Astrocyte (in vitro differentiated cells and primary cell): ENCODE data around the gene GPR21. TPM values are rescaled to one million over a fixed set of nuclear protein-coding genes. Genes with fewer than 3 reads are reported as not detected.
A peak's percentile ranks its signal among the peaks of the same experiment; 100 is the strongest.

Experiments
- DNase-seq: peaks from one replicate; pipeline ENCODE4 v3.0.0-alpha.2; 2010; ENCODE audit warnings: low read depth
- FAIRE-seq: peaks from 2 replicates; lab custom pipeline; 2011; peaks lifted over from hg19 to GRCh38; lab: Jason Lieb, UNC
- H2AFZ ChIP-seq: 2 replicates; pipeline ENCODE4 v1.6.0; 2012; ENCODE audit warnings: low read depth, low read length, inconsistent platforms
- H3K27ac ChIP-seq: 2 replicates; pipeline ENCODE4 v1.5.1; 2011; ENCODE audit warnings: low read depth, low read length, inconsistent platforms
- H3K27me3 ChIP-seq: 2 replicates; pipeline ENCODE4 v1.6.0; 2011; ENCODE audit warnings: low read length, inconsistent platforms; ENCODE audit not compliant: insufficient read depth
- H3K36me3 ChIP-seq: 2 replicates; pipeline ENCODE4 v1.5.1; 2011; ENCODE audit warnings: low read length, inconsistent platforms; ENCODE audit not compliant: insufficient read depth
- H3K4me1 ChIP-seq: 2 replicates; pipeline ENCODE4 v1.5.1; 2011; ENCODE audit warnings: low read length, inconsistent platforms; ENCODE audit not compliant: insufficient read depth
- H3K4me2 ChIP-seq: 2 replicates; pipeline ENCODE4 v1.6.0; 2012; ENCODE audit warnings: low read length, inconsistent platforms
- H3K4me3 ChIP-seq: 2 replicates; pipeline ENCODE4 v1.5.1; 2011; ENCODE audit warnings: low read depth, mild to moderate bottlenecking, low read length, inconsistent platforms; ENCODE audit not compliant: insufficient read depth
- H3K79me2 ChIP-seq: 2 replicates; pipeline ENCODE4 v1.6.0; 2012; ENCODE audit warnings: mild to moderate bottlenecking, low read length, inconsistent platforms; ENCODE audit not compliant: insufficient read depth
- H3K9ac ChIP-seq: 2 replicates; pipeline ENCODE4 v1.6.0; 2012; ENCODE audit warnings: mild to moderate bottlenecking, low read length, inconsistent platforms
- H3K9me3 ChIP-seq: 2 replicates; pipeline ENCODE4 v1.5.1; 2012; ENCODE audit warnings: low read depth, mild to moderate bottlenecking, low read length, inconsistent platforms; ENCODE audit not compliant: insufficient read depth
- H4K20me1 ChIP-seq: 2 replicates; pipeline ENCODE4 v1.6.0; 2012; ENCODE audit warnings: low read length, inconsistent platforms; ENCODE audit not compliant: insufficient read depth
- H3K27ac Mint-ChIP-seq: one replicate; pipeline ENCODE4 v1.8.0; 2021; ENCODE audit warnings: mild to moderate bottlenecking, mixed read lengths; ENCODE audit not compliant: unreplicated experiment
- H3K27me3 Mint-ChIP-seq: one replicate; pipeline ENCODE4 v1.8.0; 2021; ENCODE audit warnings: low read depth, mixed read lengths; ENCODE audit not compliant: unreplicated experiment
- H3K36me3 Mint-ChIP-seq: one replicate; pipeline ENCODE4 v1.8.0; 2021; ENCODE audit warnings: low read depth, mixed read lengths; ENCODE audit not compliant: unreplicated experiment
- H3K4me1 Mint-ChIP-seq: one replicate; pipeline ENCODE4 v1.8.0; 2021; ENCODE audit warnings: low read depth, mixed read lengths; ENCODE audit not compliant: unreplicated experiment
- H3K4me3 Mint-ChIP-seq: one replicate; pipeline ENCODE4 v1.8.0; 2021; ENCODE audit warnings: mild to moderate bottlenecking, moderate library complexity, mixed read lengths; ENCODE audit not compliant: unreplicated experiment
- H3K9me3 Mint-ChIP-seq: one replicate; pipeline ENCODE4 v1.8.0; 2021; ENCODE audit warnings: mild to moderate bottlenecking, mixed read lengths; ENCODE audit not compliant: unreplicated experiment
- EZH2 ChIP-seq: IDR thresholded peaks from 2 replicates; pipeline ENCODE4 v1.6.1; 2012; ENCODE audit warnings: mild to moderate bottlenecking, low read length, inconsistent platforms; ENCODE audit not compliant: insufficient read depth
- total RNA-seq: library from RNA; stranded (reverse); gene quantifications from 2 replicates; pipeline ENCODE4 v1.2.1, GENCODE V29; 2021
- TF ChIP-seq, protein P1 (sequence below): IDR thresholded peaks from 2 replicates; pipeline ENCODE4 v1.5.1; 2011; ENCODE audit warnings: low read depth, mild to moderate bottlenecking, inconsistent platforms, low read length, moderate library complexity; ENCODE audit not compliant: insufficient read depth

GPR21 gene
- total RNA-seq, 1 donor from 2014 or later: 1.6 TPM

DNA sequence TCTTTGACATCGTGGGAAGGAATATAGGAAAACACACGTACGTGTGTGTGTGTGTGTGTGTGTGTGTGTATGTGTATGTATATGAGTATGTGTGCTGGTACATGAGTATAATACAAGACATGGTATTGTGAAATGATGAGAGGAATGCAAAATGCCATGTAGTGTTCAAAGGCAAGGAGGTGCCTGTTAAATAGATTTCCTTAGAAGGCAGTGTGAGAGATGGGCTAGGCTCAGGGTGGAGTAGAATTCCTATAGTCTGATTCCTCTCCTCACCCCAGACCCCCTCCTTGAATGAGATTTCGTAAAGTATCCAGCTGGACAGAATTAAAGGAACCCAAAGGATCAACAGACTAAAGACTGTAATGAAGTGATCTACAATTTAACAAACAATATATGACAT, 11.1 kb downstream of the GPR21 start:
- H3K4me3 Mint-ChIP-seq: no peak overlapping the region

DNA sequence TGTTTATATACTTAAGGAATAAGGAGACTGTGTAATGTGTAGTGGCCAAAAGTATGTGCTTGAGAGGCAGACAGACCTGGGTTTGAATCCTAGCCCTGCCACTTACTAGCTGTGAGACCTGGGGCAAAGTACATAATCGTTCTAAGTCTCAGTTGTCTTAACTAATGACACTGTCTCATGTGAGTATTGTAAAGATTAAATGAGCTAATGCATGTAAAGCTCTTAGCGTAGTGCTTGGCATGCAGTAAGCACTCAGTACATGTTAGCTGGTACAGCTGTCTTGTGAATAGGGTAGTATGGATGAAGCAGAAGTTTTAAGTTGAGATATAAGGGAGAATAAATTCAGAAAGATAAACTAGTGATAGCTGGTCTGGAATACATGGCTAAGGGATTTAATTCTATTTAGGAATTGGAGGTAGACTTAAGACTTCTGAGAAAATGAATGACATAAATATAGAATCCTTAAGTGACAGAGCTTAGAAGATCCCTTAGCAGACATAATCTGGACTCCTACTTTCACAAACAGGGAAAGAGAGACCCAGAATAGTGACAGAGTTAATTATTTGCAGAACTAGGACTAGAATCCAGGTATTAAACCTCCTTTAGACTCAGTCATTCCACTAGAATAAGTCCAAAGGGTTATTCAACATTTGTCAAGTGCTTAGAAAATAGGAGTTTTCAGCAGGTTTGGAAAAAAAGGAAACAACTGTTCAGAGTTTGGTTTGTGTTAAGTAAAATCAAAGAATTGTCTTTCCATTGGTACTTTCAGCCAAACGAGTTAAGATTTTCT, 13.1 kb downstream of the GPR21 start:
- peaks cover 21% of the 10 kb centered on the region for H3K4me1 Mint-ChIP-seq
- no peak overlapping the region for H3K27ac ChIP-seq
- no peak overlapping the region for H3K4me3 ChIP-seq
- peaks cover 2% of the 10 kb centered on the region for H3K36me3 ChIP-seq
- H3K4me1 ChIP-seq: peaks cover 3% of the 10 kb centered on the region
- H2AFZ ChIP-seq: no peak overlapping the region
- H3K9me3 Mint-ChIP-seq: no peaks in the 10 kb centered on the region
- no peaks in the 10 kb centered on the region for H3K9me3 ChIP-seq
- TF ChIP-seq EZH2: no peak
- TF ChIP-seq, protein P1, sequence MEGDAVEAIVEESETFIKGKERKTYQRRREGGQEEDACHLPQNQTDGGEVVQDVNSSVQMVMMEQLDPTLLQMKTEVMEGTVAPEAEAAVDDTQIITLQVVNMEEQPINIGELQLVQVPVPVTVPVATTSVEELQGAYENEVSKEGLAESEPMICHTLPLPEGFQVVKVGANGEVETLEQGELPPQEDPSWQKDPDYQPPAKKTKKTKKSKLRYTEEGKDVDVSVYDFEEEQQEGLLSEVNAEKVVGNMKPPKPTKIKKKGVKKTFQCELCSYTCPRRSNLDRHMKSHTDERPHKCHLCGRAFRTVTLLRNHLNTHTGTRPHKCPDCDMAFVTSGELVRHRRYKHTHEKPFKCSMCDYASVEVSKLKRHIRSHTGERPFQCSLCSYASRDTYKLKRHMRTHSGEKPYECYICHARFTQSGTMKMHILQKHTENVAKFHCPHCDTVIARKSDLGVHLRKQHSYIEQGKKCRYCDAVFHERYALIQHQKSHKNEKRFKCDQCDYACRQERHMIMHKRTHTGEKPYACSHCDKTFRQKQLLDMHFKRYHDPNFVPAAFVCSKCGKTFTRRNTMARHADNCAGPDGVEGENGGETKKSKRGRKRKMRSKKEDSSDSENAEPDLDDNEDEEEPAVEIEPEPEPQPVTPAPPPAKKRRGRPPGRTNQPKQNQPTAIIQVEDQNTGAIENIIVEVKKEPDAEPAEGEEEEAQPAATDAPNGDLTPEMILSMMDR: no peak
- H3K27ac Mint-ChIP-seq: no peak overlapping the region
- DNase-seq (no peak), FAIRE-seq (no peak)
- H4K20me1 ChIP-seq: no peaks in the 10 kb centered on the region
- no peaks in the 10 kb centered on the region for H3K27me3 ChIP-seq
- no peaks in the 10 kb centered on the region for H3K27me3 Mint-ChIP-seq
- H3K4me3 Mint-ChIP-seq: no peak overlapping the region
- H3K9ac ChIP-seq: no peak overlapping the region
- no peak overlapping the region for H3K4me2 ChIP-seq
- peaks cover 7% of the 10 kb centered on the region for H3K36me3 Mint-ChIP-seq
- no peaks in the 10 kb centered on the region for H3K79me2 ChIP-seq

More for the DNA sequence above, 11.1 kb downstream of the GPR21 start:
- H3K36me3 ChIP-seq: peaks cover 2% of the 10 kb centered on the region
- Mint-ChIP-seq H3K36me3 (peaks cover 7% of the 10 kb centered on the region), H3K9me3 (no peaks in the 10 kb centered on the region), H3K4me1 (peaks cover 29% of the 10 kb centered on the region), H3K27me3 (no peaks in the 10 kb centered on the region), H3K27ac (peak overlapping the region; percentile 79)
- H3K9ac ChIP-seq: no peak overlapping the region
- DNase-seq: peak; percentile 76
- no peaks in the 10 kb centered on the region for H3K79me2 ChIP-seq
- H2AFZ ChIP-seq: no peak overlapping the region
- no peak overlapping the region for H3K4me3 ChIP-seq
- H3K4me2 ChIP-seq: no peak overlapping the region
- H3K9me3 ChIP-seq: no peaks in the 10 kb centered on the region
- no peak overlapping the region for H3K27ac ChIP-seq
- H4K20me1 ChIP-seq: no peaks in the 10 kb centered on the region
- no peaks in the 10 kb centered on the region for H3K27me3 ChIP-seq
- FAIRE-seq: no peak
- TF ChIP-seq, protein P1: no peak
- TF ChIP-seq EZH2: no peak
- peaks cover 2% of the 10 kb centered on the region for H3K4me1 ChIP-seq

DNA sequence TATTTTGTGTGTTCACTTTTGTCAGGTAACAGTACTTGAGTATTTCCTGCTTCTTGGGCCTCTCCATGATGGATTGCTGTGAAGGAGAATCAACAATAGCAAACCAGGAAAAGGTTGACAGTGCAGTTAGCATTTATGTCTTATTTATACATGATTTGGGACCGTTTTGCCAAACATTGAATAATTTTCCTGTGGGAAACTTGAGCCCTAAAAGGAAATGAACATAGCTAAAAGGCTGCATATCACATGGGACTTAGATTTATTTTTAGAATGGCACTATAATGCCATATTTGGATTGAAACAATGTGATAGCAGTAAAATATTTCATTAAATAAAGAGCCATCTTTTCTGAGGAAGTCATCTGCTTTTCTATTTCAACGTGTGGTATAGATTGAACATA, 15.3 kb downstream of the GPR21 start:
- Histone ChIP-seq H3K9ac (no peak overlapping the region), H3K4me3 (no peak overlapping the region), H4K20me1 (no peaks in the 10 kb centered on the region), H3K27ac (no peak overlapping the region), H3K27me3 (no peaks in the 10 kb centered on the region), H3K9me3 (no peaks in the 10 kb centered on the region), H3K36me3 (no peaks in the 10 kb centered on the region), H2AFZ (no peak overlapping the region), H3K4me1 (peaks cover 3% of the 10 kb centered on the region), H3K4me2 (no peak overlapping the region), H3K79me2 (no peaks in the 10 kb centered on the region)
- H3K36me3 Mint-ChIP-seq: peaks cover 1% of the 10 kb centered on the region
- TF ChIP-seq, protein P1: no peak
- no peak for TF ChIP-seq EZH2
- H3K4me3 Mint-ChIP-seq: no peak overlapping the region
- FAIRE-seq (no peak), DNase-seq (peak; percentile 28)
- H3K27me3 Mint-ChIP-seq: no peaks in the 10 kb centered on the region
- no peaks in the 10 kb centered on the region for H3K9me3 Mint-ChIP-seq
- no peak overlapping the region for H3K27ac Mint-ChIP-seq
- H3K4me1 Mint-ChIP-seq: peaks cover 13% of the 10 kb centered on the region
